ENCODE measurements around the gene BCL2L15.

BCL2L15 gene

GRCh38 chr1:113904674-113905434 is 17.5 kb upstream of the BCL2L15 start, which contains the start of the genes AP4B1 and DCLRE1B:
Gene AP4B1, minus strand, starts transcription at chr1:113904799. Its CDS starts 82 bp downstream, at chr1:113904717.
Gene DCLRE1B, plus strand, starts transcription at chr1:113905326. Its CDS starts 261 bp downstream, at chr1:113905587.
- DNase-seq: peak; percentile 99

GRCh38 chr1:113904293-113904673 is 16.9 kb upstream of the BCL2L15 start:
- no peak for DNase-seq

GRCh38 chr1:113903501-113904292 is 16.3 kb upstream of the BCL2L15 start:
- DNase-seq: peak; percentile 24

DNA sequence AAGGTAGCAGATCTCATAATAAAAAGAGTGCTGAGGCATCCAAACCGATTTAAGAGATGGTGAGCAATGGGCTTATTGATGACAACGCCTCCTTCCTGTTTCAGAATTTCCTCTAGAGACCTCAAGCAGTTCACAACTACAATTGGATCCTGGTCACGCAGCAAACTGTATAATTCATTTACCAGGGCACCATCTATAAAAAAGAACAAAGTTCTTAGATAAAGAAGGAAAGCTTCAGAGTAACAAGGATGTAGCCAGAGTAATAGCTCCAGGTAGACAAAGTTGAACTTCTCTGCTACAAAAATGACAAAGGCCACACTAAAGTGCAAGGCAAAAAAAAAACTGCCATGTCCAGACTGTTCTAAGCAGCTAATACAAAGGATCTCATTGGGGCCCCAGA is 13.8 kb upstream of the BCL2L15 start:
- DNase-seq: no peak

DNA sequence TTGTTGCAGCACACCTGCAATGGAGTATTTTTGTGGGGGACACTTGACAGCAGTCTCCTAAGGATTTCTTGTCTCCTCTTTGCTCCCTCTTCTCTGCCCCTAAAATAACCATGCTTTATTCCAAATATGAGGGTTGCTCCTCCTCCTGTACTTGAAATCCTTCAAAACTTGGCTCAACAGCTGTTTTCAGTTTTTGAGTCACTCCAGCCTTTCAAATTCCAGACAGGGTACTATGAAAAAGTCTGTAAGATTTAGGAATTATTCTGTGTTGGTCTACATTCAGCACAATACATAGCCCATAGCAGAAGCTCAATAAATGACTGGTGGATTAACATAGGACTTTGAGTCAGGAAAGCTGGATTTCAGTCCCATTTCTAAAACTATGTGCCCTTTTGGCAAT is 11.7 kb upstream of the BCL2L15 start:
- DNase-seq: no peak

DNA sequence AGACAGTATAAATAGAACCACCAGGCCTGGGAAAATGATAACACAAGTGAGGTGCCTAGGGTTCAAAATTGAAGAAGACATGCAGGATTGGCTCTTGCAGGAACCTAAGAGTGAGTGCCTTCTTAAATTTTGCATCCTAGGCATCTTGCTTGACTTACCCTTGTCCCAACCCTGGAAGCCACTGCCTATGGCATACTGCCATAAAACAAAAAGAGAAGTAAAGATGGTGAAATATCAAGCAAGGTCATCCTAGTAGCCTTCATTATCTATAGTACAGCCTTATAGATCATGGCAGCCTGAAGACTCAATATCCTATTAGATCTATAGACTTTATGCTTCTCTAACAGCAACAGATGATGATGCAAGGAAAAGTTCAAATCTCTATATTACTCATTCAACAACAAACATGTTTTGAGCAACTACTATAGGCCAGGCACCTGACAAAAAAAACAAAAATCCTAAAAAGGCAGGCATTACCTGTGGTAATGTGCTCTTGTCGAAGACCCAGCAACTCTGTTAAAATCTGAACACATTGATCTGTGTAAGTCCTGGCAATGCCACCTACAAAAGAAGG is 10.9 kb upstream of the BCL2L15 start:
- peak; percentile 17 for DNase-seq

- DNase-seq: no peak
Measured at GRCh38 chr1:113895961-113896360, 8.6 kb upstream of the BCL2L15 start.

GRCh38 chr1:113895098-113895497 is 7.7 kb upstream of the BCL2L15 start:
- DNase-seq: no peak

GRCh38 chr1:113893267-113893666 is 5.9 kb upstream of the BCL2L15 start:
- no peak for DNase-seq

GRCh38 chr1:113891631-113892220 is 4.3 kb upstream of the BCL2L15 start:
- DNase-seq: no peak

DNA sequence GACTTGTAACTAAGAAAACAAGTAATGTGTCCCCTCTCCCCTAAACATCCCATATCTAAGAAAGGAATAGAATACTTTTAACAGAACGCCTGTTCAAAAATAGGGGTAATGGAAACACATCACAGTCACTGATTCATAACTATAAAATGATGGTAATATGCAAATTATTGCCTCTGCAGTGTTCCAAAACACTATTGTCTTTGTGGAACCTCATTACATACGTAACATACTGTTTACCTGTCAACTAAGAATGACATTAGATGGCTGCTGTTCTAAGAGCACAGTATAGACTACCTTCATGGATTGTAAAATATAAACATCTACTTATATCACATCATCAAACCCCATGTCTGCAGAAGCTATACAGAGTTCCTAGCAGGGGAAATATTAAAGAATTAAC is 3.4 kb upstream of the BCL2L15 start:
- DNase-seq: no peak

- no peak for DNase-seq
Measured at GRCh38 chr1:113886417-113887401, 672 bp downstream of the BCL2L15 start.

- DNase-seq: no peak
Measured at GRCh38 chr1:113881661-113882060, 5.7 kb downstream of the BCL2L15 start.

DNA sequence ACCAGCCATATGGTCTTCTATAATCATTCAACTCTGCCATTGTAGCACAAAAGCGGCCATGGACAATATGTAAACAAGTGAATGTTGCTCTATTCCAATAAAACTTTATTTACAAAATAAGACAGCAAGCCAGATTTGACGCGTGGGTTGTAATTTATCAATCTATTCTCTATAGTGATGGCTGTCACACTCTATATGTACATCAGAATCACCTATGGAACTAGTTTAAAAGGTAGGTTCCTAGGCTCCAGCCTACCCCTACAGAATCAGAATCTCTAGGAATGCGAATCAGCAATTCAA is 7.7 kb downstream of the BCL2L15 start:
- no peak for DNase-seq

GRCh38 chr1:113876176-113876575 is 11.2 kb downstream of the BCL2L15 start:
- no peak for DNase-seq

DNA sequence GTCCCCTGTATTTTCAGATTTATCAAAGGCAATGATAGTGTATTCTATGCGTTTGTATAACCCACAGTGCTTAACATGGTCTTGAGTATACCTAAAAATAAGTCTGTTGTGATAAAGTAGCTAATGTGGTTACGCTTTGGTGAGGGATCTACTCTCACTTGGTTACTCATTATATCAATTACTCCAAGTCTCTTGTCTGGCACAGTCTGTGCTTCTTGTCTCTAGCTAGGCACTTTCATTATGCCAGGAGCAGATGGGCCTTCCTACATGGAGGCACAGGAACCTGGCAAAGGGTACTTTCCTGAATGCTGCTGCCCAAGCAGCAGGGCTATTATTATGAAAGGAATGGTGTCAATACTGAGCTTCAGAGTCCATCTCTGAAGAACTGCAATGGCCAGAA is 11.7 kb downstream of the BCL2L15 start:
- DNase-seq: no peak

DNA sequence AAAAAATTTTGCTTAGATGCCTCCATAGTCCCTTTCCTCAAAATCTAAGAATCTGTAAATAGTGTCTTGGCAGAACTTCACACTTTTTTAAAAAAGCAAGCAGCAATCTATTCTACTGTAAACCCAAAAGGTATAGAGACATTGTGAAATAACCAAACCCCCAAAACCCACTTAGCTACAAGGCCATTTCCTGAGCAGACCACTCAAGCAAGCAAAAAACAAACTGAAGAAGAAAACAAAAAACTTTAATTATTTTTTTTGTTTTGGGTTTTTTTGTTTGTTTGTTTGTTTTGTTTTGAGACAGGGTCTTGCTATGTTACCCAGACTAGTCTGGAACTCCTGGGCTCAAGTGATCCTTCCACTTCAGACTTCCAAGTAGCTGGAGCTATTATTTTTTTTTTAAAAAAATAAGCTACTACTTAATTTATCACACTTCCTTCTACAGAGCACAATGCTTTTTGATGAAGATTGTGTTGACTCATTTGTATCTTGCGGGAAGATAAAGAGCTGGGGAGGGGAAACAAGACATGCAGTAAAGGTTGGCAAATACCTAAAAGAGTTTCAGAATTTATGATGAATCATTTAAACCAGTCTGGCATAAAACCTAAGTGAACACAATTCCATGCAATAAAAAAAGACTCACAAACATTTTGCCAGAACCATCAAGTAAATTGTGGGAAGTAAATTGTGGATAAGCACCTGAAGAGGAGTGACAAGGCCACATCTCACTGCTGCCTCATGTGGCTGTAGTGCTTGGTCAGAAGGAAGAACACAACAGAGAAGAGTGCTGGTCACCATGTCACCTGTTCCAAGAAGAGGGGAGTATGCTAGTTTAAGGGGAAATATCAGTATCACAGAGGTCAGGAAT is 13.1 kb downstream of the BCL2L15 start:
- peak; percentile 74 for DNase-seq

- DNase-seq: peak; percentile 30
Measured at GRCh38 chr1:113872219-113872935, 15.0 kb downstream of the BCL2L15 start.

DNA sequence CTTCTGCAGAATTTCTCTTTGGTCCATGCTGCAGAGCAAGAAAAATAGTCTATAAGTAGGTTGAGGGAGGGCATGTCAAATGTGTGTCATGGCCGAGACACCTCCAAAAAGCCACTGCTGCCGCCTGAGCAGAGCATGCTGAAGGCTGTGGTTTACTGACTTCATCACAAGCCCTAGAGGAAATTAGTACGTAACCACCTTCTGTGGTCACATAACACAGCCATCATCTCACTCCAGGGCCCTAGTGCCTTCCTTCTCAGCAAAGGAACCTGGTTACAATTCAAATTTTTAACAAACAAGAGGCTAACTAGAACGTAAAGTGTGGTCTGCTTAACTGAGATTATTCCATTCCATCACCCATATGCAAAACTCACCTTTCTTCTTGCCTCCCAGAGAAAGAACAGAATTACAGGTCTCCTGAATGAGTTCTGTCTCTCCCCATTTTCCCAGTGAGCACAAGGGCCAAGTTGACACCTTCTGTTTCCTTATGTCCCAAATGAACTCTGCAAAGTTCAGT is 15.7 kb downstream of the BCL2L15 start, which contains the start of gene PTPN22:
PTPN22 (minus strand) TSS at position 116 of the 517 bp plus-strand sequence.
- peak; percentile 93 for DNase-seq

DNA sequence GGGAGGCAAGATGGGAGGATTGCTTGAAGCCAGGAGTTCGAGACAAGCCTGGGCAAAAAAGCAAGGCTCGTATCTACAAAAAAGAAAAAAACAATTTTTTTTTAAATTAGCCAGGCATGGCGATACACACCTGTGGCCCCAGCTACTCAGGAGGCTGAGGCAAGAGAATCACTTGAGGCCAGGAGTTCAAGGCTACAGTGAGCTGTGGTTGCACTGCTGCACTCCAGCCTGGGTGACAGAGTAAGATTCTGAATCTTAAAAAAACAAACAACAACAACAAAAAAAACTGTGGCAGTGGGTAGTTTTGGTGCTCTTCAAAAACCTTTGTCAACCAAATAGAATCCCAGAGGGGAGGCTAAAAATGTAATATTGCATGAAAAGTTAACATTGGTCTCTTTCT is 16.6 kb downstream of the BCL2L15 start:
- peak; percentile 38 for DNase-seq
